Left colon (tissue), 2 donors: ENCODE results near the gene MSRB1. TPM values are rescaled to one million over a fixed set of nuclear protein-coding genes. Genes with fewer than 3 reads are reported as not detected.
"Not testable (repeated sequence)": the region's sequence is repeated elsewhere in the genome, so short reads cannot be mapped to it uniquely, and the experiment has no call there.

Experiments used
- ATAC-seq: fragments of 200-7000 bp; cut with Tn5 transposase; one replicate; pipeline ENCODE4 v1.9.1; 2020; ENCODE audit warnings: mild to moderate bottlenecking, moderate library complexity
- DNase-seq, 2 donors: peaks; one replicate each; pipeline ENCODE4 v3.0.0-alpha.2; 2020
- intact Hi-C, 2 donors: fragments of 100-400 bp; cut with DNase I in 1 of 2; cut with micrococcal nuclease in 1 of 2; formaldehyde crosslinking; loops; one replicate each; pipeline versions ENCODE4 v1.11.2 to v1.14.0; 2022; cut with DNase I, micrococcal nuclease
- total RNA-seq, 2 donors: library from RNA; stranded (reverse); fragmentation: NEBNext Ultra II Directional; extraction: Animal tissue kit (Norgen Biotek cat#: 25700); gene quantifications; one replicate each; pipeline ENCODE4 v1.2.1, GENCODE V29; 2021
- donor health status: DM: no; HTN: no; CAD: no.
- donor health status: DM: yes; HTN: yes; CAD: no.

MSRB1 gene
- total RNA-seq, 2 donors from 2014 or later = 46.0 to 46.6 TPM

GRCh38 chr16:1945559-1946391, 2.8 kb upstream of the MSRB1 start:
- DNase-seq (no peak), ATAC-seq (no peak)
- intact Hi-C loops = no loop called here

DNA sequence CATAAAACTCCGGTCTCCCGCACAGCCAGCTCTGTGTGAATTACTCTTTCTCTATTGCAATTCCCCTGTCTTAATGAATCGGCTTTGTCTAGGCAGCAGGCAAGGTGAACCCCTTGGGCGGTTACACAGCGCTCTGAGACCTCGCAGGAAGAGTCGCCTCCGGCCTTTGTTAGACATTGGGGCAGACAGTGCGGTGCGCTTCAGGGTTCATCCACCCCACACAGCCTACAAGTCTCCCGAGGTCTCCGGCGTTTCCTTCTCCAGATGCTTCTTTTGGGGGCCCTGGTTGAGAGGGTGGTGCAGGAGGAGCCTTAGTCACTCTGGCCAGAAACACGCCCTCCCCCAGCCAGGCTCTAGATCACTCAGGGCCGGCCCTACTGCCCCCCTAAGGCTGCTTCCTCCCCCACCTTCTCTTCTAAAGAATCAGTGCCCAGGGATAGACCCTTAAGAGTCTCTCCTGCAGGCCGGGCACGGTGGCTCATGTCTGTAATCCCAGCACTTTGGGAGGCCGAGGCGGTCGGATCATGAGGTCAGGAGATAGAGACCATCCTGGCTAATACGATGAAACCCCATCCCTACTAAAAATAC, 1.7 kb upstream of the MSRB1 start:
- intact Hi-C loops = no loop called here
- ATAC-seq (no peak), DNase-seq (no peak)

DNA sequence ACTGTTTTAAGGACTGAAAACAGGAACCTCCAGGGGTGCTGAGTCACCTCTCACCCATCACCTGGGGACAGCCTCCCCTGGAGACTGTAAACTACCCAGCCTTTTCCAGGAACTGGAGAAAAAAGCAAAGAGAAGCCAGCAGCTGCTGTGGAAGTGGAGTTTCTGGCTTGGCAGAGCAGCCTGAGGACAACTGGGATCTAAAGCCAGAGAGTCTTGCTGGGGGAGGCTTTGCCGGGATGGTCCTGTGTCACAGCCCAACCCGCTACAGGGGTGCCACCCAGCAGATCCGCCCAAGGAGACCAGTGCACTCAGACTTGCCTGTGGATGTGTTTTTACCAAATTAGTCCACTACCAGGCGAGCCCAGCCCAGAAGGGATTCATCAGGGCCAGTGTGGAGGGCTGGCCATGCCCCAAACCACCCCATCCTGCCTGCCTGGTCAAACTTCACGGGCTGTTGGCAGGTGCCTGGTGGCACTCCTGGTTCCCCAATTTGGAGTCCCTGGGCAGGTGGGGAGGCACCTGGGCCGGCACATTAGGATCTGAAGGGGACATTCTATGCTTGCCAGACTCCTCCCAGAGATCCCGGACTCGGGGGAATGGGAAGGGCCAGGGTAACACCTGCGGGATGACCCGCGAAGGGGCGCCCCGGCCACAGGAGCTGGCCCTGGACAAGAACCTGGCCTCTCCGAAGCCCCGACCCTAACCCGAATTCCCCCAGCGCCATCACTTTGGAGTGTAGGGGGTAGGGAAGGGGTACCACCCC, 771 bp downstream of the MSRB1 start:
- DNase-seq = peak in 1 of 2 donors; percentile 45
- intact Hi-C loops = no loop called here
- peak; percentile 6 for ATAC-seq

DNA sequence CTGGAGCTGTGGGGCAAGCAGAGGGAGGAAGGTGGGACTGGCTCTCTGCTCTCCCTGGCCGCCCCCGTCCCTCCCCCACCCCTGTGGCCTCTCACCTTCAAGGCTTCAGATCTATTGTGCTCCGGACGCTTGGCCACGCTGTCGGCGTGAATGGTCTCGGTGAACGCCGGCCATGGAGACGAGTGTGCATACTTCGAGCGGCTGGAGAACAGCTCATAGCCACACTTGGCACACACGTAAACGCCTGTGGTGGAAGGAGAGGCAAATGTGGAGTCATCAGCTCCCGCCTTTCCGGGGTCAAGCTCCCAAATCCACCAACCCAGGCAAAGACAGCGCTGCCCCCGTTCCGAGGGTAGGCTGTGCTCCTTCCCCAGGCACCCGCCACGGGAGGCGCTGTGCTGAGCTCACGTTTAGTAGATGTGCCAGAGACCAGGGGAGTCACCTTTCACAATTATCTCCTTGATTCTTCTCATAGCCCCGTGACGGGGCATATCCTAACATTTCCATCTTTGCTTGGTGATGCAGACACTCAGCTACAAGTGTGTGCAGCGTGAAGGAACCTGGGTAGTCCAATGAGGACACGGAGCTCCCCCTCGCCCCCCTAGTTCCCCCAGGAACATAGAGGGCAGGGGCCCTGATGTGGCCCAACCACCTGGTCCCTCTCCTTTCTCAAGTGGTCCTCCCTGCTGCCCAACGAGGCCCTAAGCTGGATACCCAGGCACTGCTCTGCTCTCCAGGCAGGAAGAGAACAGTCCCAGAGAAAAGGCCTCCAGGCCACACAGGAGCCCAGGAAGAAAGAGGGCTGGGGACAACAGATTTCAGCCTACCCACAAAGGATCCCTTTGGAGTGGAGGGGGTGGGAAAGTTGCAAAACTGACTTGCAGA, 1.6 kb downstream of the MSRB1 start:
- no peak for ATAC-seq

DNA sequence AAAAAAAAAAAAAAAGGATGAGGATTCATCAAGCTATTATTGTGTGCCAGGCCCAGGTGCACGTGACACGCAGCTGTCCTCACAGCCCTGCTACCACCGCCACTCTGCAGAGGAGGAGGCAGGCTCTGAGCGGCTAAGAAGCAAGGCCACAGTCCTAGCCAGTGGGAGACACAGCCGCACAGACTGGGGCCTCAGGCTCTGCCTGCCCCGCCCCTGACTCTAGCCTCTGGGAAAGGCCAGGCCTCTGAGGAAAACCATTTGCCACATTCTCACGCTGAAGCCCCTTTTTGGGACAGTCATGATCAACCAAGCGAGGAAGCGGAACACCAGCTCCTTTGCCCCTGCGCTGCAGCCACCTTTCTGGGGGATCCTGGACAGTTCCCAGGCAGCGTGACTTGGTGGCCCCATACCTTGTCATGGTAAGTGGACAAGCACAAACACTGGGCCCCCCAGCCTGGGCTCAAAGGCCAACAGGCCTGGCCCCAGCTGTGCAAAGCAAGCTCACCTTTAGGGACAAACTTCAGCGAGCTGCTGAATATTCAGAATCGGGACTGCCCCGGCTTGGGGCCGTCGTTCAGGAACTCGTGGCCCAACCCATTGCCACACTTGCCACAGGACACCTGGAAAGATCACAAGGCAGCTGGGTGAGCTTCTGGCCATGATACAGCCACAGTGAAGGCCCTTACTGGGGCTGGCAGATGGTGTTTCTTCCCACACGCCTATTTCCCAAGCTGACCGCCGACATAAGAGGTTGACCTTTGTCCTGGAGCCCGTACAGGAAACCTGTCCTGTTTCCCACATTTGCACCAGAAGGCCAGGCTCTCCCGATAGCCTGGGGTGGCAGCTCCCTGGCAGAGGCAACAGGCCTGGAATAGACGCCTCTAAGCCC, 2.5 kb downstream of the MSRB1 start:
- intact Hi-C loops = no loop called here
- DNase-seq = peak; percentile 54 to 60
- peak; percentile 36 for ATAC-seq

More for the DNA sequence above, 1.6 kb downstream of the MSRB1 start:
- intact Hi-C loops = no loop called here
- no peak for DNase-seq

DNA sequence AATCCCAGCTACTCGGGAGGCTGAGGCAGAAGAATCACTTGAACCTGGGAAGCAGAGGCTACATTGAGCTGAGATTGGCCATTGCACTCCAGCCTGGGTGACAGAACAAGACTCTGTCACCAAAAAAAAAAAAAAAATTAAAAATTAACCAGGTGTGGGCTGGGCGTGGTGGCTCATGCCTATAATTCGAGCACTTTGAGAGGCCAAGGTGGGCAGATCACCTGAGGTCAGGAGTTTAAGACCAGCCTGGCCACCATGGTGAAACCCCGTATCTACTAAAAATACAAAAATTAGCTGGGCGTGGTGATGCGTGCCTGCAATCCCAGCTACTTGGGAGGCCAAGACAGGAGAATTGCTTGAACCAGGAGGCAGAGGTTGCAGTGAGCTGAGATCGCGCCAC, 3.2 kb downstream of the MSRB1 start:
- intact Hi-C loops, DNase-seq: not testable (repeated sequence)
- peak; percentile 12 for ATAC-seq

GRCh38 chr16:1938910-1939309, 4.1 kb downstream of the MSRB1 start:
- ATAC-seq (no peak), DNase-seq (no peak)
- intact Hi-C loops = no loop called here

GRCh38 chr16:1938316-1938715, 4.7 kb downstream of the MSRB1 start:
- ATAC-seq (no peak), DNase-seq (no peak)
- intact Hi-C loops = no loop called here

DNA sequence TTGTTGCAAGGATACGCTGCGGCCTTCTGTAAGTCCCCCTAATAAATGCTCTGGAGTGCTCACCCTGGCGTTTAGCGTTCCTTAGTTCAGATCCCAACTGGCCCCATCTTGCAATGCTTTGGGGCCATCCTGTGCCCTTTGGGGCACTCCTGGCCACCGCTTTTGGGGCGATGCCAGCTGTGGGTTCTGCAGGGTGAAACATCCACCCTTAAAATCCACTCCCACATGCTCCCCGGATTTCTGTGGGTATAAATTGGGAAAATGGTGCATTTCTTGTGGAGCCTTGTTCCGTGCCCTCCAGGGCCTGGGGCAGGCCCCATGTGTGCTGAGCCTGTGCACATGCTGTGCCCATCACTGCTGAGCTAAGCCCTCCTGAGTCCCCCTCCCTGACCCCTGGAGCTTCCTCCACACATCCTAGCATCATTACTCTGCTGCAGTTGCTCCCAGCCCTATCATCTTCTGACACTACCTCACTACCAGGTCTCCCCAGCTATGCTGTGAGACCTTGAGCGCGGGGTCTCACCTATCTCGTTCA, 6.0 kb downstream of the MSRB1 start:
- no peak for ATAC-seq
- intact Hi-C loops = no loop called here

DNA sequence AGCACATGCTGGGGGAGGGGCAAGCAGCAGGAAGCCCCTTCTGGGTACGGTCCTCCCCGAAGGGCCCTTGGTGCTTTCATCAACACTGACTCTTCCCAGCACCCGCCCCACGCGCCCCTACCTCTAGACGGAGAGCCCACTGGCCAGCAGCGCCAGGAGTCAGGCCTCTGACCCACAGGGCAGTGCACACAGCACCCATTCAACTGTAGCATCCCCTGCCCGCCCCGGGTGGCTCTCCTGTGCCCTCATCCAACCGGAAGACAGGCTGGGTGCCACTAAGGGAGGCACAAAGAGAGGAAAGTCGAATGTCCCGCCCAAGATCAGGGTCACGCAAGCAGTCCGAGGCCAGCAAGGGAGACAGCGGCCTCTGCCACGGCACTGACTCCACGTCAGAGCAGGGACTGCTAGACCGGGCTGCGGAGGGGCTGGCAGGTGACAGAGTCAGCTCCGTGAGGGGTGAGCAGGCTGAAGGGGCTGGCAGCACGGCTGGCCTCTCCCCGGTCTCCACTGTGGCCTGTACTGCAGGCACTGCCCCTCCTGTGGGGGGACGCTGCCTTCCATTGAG, 9.8 kb downstream of the MSRB1 start:
- intact Hi-C loops = loop anchor here in 1 of 2 donors (5.0 kb wide), 1 partner anchor 71 kb away; no protein-coding TSS in a partner anchor
- DNase-seq = no peak
- no peak for ATAC-seq

More for the DNA sequence above, 6.0 kb downstream of the MSRB1 start:
- DNase-seq = no peak

GRCh38 chr16:1932050-1933028, 10.7 kb downstream of the MSRB1 start:
- DNase-seq = peak in 1 of 2 donors; percentile 59
- intact Hi-C loops = loop anchor here in 1 of 2 donors (5.0 kb wide), 1 partner anchor 70 kb away; no protein-coding TSS in a partner anchor
- ATAC-seq = peak; percentile 67

- ATAC-seq (no peak), DNase-seq (no peak)
- intact Hi-C loops = loop anchor here in 1 of 2 donors (5.0 kb wide), 1 partner anchor 68 kb away; no protein-coding TSS in a partner anchor
Observed at GRCh38 chr16:1930338-1930720, 12.7 kb downstream of the MSRB1 start.

- ATAC-seq (peak; percentile 88), DNase-seq (peak; percentile 77 to 92)
- intact Hi-C loops = loop anchor here in 1 of 2 donors (5.0 kb wide), 1 partner anchor 67 kb away; no protein-coding TSS in a partner anchor
Observed at GRCh38 chr16:1929578-1930337, 13.2 kb downstream of the MSRB1 start.

- DNase-seq (peak in 1 of 2 donors; percentile 53), ATAC-seq (peak; percentile 66)
- intact Hi-C loops = no loop called here
Observed at GRCh38 chr16:1929105-1929504, 13.9 kb downstream of the MSRB1 start.

DNA sequence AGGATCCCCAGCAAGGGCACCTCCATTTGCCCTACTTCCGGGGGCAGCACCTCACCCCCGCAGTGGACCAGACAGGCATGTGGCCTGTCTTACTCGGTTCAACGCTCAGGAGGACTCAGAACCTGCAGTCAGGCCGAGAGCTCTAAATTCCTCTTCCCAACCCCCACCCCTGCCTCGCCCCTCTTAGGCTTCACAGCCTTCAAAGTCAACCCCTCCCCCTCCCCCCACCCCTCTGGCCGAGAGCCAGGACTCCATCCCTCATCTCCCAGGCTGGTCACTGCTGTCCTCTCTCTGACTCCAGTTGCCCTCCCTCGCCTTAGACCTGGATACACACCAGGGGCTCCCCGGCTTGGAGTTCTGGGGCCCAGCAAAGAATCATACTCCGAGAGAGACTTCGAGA, 16.7 kb downstream of the MSRB1 start:
- ATAC-seq (no peak), DNase-seq (no peak)
- intact Hi-C loops = no loop called here
